Effector memory CD8-positive, alpha-beta T cell (primary cell): ENCODE data around the gene ZDHHC7.

ENCODE experiments used
- ATAC-seq: fragments of 150-1000 bp; cut with Tn5 transposase; replicated peaks from 2 replicates; pipeline ENCODE4 v1.10.0; 2021; ENCODE audit warnings: mild to moderate bottlenecking, moderate library complexity
- DNase-seq, 3 experiments: peaks; one replicate each; pipeline ENCODE4 v3.0.0; 2021
- H3K27ac Mint-ChIP-seq, 2 donors: one replicate each; pipeline ENCODE4 v1.8.0; 2022; ENCODE audit warnings: mild to moderate bottlenecking in 2 of 2, mixed read lengths in 2 of 2, moderate library complexity in 2 of 2
- H3K27me3 Mint-ChIP-seq, 2 donors: one replicate each; pipeline ENCODE4 v1.8.0; 2022; ENCODE audit warnings: mixed read lengths in 2 of 2
- H3K36me3 Mint-ChIP-seq: one replicate; pipeline ENCODE4 v1.8.0; 2022; ENCODE audit warnings: mild to moderate bottlenecking, moderate library complexity, mixed read lengths; ENCODE audit not compliant: insufficient read depth
- H3K4me1 Mint-ChIP-seq, 2 donors: one replicate each; pipeline ENCODE4 v1.8.0; 2022; ENCODE audit warnings: low read depth in 2 of 2, mixed read lengths in 2 of 2
- H3K4me3 Mint-ChIP-seq, 2 donors: one replicate each; pipeline ENCODE4 v1.8.0; 2022; ENCODE audit warnings: mild to moderate bottlenecking in 2 of 2, mixed read lengths in 2 of 2, moderate library complexity in 2 of 2
- H3K9me3 Mint-ChIP-seq, 2 donors: one replicate each; pipeline ENCODE4 v1.8.0; 2022; ENCODE audit warnings: mixed read lengths in 2 of 2

Gene ZDHHC7

DNA sequence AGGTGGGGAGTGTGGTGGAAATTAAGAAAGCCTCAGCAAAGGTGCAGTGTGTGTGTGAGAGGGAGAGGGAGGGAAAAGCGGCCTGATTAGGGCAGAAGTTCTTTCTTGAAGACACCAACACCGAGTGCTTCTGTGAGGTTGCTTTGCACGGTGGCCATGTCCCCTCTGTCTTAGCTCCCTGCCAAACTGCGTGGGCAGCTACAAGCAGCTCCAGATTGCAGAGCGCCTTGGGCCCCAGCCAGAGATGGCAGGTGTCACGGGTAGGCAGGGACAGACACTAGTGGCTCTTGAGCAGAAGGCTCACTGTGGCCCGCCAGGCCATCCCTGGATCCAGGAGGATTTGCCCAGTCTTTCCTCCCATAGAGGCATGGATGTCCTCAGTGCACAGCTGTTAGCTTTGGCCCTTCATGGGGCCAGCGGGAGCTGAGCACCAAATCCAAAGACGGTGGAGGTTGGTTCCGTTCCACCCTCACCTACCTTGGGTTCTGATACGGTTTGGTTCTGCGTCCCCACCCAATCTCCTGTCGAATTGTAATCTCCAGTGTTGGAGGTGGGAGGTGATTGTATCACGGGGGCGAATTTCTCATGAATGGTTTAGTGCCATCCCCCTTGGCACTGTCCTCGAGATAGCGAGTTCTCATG lies 37.7 kb upstream of the ZDHHC7 start:
- ATAC-seq: no peak
- H3K27me3 Mint-ChIP-seq: no peaks in the 10 kb centered on the region
- DNase-seq: no peak
- H3K27ac Mint-ChIP-seq: peak overlapping the region; percentile 35 to 39
- H3K4me3 Mint-ChIP-seq: no peak overlapping the region
- peaks cover 4% of the 10 kb centered on the region for H3K36me3 Mint-ChIP-seq
- H3K4me1 Mint-ChIP-seq: no peaks in the 10 kb centered on the region
- no peaks in the 10 kb centered on the region for H3K9me3 Mint-ChIP-seq

DNA sequence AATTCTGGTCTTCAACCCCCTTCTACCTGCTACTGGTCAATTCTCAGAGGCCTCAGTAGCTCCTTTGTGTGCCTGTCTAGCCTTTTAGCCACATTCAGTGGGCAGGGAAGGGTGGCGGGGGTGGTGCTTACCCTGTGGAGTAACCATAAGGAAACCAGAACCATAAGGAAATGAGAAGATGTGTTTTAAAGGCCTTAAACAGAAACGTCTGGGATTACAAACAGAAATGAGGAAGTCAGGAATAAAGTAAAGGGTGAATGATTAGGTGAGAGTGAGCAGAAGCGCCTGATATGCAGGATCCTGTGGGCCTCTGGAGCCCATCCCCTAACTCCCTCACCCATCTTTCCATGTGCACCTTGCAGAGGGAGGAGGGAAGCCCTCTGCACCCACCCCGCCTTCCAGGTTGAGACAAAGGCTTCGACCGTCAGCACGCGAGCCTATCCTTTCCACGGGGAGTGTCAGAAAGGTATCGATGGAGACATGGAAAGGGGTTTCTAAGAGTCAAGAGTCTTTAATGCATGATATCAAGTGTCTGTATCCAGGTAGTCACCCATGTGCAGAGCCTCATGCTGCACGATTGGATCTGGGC lies 36.6 kb upstream of the ZDHHC7 start:
- no peak for ATAC-seq
- Mint-ChIP-seq H3K27ac (no peak overlapping the region), H3K9me3 (no peaks in the 10 kb centered on the region), H3K4me3 (no peak overlapping the region), H3K36me3 (peaks cover 4% of the 10 kb centered on the region), H3K27me3 (no peaks in the 10 kb centered on the region), H3K4me1 (no peaks in the 10 kb centered on the region)
- DNase-seq: no peak

DNA sequence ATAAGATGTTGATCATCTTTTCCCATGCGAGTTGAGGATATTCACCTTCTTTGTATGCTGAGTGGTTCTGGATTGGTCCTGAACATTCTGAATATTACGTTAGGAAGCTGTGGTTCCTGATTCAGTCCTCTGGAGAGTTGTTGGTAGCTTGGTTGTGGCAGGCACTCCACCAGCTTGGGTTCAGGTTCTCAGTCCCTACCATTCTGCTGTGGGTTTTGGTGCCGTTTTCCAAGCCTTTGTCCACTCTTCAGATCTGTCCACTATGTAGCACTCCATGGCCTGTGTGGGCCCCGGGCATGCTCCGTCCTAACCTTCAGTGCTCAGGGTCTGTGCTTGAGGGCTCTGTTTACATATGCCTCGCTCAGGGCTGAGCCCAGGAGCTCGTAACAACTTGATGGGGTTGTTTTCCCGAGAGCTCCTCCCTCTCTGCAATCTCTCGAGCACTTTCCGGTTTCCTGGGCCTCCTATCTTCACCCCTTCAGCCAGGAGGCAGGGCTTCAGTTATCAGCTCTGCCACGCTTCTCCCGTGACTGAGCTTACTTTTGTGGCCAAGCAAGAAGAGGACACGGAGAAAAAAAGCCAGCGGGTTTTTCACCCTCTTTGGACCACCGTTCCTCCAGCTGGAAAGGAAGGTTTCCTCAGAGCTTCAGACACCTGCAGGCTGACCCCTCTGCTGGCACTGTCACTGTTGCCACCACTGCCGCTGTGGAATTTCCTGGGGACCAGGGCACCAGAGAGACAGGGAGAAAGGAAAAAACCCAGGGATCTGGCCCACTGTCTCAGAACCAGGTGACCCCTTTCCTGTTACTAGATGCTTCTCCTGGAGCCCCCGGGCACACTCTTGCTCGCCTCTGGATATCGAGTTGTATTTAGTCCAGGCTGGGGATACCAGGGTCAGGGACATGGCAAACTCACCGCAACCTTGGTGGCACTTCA lies 35.9 kb upstream of the ZDHHC7 start:
- H3K27ac Mint-ChIP-seq: no peak overlapping the region
- DNase-seq (no peak), ATAC-seq (no peak)
- no peaks in the 10 kb centered on the region for H3K4me1 Mint-ChIP-seq
- no peak overlapping the region for H3K4me3 Mint-ChIP-seq
- peaks cover 4% of the 10 kb centered on the region for H3K36me3 Mint-ChIP-seq
- H3K27me3 Mint-ChIP-seq: no peaks in the 10 kb centered on the region
- no peaks in the 10 kb centered on the region for H3K9me3 Mint-ChIP-seq

DNA sequence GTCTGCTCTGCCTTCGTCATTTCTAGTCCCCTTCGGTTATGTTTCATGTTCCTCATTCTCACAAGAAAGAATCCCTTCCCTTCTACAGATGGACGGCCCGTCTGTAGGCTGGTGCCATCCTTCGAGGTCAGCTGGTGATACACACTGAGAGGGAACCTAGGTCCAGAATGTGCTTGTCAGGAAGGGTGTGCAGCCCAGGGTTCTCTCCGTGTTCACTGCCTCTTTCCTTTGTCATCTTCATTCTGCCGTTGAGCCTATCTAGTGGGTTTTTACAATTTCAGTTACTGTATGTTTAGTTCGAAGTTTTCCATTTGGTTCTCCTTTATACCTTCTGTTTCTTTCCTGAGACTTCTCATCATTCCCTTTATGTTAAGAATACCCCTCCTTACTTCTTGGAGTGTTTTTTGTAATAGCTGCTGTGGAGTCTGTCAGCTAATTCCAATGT lies 35.2 kb upstream of the ZDHHC7 start:
- Mint-ChIP-seq H3K9me3 (no peaks in the 10 kb centered on the region), H3K27me3 (no peaks in the 10 kb centered on the region), H3K27ac (no peak overlapping the region), H3K4me3 (no peak overlapping the region), H3K4me1 (no peaks in the 10 kb centered on the region), H3K36me3 (peaks cover 4% of the 10 kb centered on the region)
- no peak for DNase-seq
- ATAC-seq: no peak

DNA sequence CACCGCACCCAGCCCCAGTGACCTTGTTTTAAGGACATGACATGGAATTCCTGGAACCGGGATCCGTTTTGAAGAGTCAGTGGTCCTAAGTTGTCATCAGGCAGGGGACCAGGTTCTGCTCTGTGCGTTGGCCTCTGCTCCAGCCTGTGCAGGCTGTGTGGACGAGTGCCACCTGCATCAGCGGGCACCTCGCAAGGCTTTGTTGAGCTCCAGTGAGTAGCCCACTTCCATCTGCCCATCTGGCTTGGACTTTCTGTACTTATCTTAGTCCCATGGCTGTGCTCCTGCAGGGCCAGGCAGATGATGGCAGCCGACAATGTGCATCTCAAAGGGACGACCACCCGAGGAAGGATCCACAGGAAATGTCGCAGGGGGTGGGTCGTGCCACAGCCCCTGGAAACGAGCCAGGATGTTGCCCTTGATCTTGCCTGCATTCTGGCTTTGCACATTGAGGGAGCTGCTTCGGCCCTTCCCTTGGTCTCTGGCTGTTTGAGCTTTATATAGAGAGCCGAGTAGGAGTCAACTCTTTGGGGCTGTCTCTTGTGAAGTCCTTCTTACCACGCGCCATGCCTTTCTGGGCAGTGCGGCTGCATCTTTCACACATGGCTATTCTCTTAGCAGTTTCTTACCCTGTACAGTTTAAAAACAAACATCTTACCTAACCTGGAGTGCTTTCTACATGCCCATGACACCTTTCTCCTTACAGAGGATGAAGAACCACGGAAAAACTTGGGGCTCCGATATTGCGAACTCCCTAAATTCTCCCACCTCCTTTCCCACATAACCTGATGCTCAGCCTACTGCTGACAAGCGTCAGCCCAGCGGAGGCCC lies 34.5 kb upstream of the ZDHHC7 start:
- Mint-ChIP-seq H3K4me3 (no peak overlapping the region), H3K27ac (no peak overlapping the region)

DNA sequence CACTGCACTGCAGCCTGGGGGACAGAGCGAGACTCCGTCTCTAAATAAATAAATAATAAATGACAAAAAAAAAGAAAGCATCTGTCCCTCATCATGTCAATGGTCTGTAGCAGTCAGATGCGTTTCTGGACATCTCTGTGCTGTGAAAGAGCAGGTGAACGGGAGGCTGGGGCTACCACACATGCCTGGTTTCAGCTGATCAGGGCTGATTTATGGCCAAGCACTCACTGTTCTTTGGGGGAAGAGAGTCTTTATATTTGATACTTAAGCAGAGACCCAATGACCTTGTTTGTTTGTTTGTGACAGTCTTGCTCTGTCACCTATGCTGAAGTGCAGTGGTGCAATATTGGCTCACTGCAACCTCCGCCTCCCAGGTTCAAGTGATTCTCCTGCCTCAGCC lies 33.7 kb upstream of the ZDHHC7 start:
- no peak overlapping the region for H3K4me3 Mint-ChIP-seq
- H3K9me3 Mint-ChIP-seq: no peaks in the 10 kb centered on the region
- ATAC-seq (no peak), DNase-seq (no peak)
- H3K36me3 Mint-ChIP-seq: no peaks in the 10 kb centered on the region
- H3K4me1 Mint-ChIP-seq: no peaks in the 10 kb centered on the region
- H3K27me3 Mint-ChIP-seq: no peaks in the 10 kb centered on the region
- no peak overlapping the region for H3K27ac Mint-ChIP-seq

More for the DNA sequence above, 34.5 kb upstream of the ZDHHC7 start:
- ATAC-seq (no peak), DNase-seq (no peak)
- Mint-ChIP-seq H3K36me3 (peaks cover 3% of the 10 kb centered on the region), H3K4me1 (no peaks in the 10 kb centered on the region), H3K27me3 (no peaks in the 10 kb centered on the region), H3K9me3 (no peaks in the 10 kb centered on the region)

DNA sequence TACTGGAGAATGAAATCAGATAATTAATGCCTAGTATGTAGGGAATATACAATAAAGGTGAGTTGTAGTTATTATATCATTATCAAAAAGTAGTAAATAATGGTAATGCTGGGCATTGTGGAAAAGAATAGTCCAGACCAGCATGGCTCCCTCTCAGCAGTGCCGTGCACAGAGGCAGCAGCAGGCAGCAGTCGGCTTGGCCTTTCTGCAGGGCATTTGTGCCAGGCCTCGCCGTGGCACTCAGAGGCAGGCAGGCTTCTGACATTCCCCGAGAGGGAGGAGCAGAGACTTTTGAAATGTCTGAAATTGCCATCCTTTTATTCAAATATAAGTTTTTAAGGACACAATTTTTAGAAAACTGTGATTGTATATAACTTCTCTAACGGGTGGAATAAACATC lies 31.3 kb upstream of the ZDHHC7 start:
- peaks cover 6% of the 10 kb centered on the region for H3K36me3 Mint-ChIP-seq
- no peaks in the 10 kb centered on the region for H3K27me3 Mint-ChIP-seq
- H3K4me3 Mint-ChIP-seq: no peak overlapping the region
- H3K9me3 Mint-ChIP-seq: no peaks in the 10 kb centered on the region
- no peak overlapping the region for H3K27ac Mint-ChIP-seq
- ATAC-seq: no peak
- no peak for DNase-seq
- H3K4me1 Mint-ChIP-seq: no peaks in the 10 kb centered on the region

DNA sequence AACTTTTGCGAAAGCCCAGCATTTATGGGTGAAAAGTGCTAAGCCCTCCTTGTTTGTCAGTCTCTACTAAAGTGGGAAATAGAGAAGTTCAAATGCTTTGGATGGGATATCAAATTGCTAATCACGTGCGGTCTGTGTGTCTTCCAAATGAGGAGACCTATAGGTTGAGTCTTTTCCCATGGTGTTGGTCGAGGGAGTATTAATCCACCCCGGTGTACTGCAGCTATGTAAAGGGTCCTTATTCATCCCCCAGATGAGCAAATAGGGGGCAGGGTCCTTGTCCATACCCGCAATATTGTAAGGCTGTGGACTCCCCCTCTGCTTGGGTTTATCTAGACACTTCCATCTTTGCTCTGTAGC lies 30.8 kb upstream of the ZDHHC7 start:
- H3K4me1 Mint-ChIP-seq: no peaks in the 10 kb centered on the region
- no peak overlapping the region for H3K4me3 Mint-ChIP-seq
- no peak overlapping the region for H3K27ac Mint-ChIP-seq

DNA sequence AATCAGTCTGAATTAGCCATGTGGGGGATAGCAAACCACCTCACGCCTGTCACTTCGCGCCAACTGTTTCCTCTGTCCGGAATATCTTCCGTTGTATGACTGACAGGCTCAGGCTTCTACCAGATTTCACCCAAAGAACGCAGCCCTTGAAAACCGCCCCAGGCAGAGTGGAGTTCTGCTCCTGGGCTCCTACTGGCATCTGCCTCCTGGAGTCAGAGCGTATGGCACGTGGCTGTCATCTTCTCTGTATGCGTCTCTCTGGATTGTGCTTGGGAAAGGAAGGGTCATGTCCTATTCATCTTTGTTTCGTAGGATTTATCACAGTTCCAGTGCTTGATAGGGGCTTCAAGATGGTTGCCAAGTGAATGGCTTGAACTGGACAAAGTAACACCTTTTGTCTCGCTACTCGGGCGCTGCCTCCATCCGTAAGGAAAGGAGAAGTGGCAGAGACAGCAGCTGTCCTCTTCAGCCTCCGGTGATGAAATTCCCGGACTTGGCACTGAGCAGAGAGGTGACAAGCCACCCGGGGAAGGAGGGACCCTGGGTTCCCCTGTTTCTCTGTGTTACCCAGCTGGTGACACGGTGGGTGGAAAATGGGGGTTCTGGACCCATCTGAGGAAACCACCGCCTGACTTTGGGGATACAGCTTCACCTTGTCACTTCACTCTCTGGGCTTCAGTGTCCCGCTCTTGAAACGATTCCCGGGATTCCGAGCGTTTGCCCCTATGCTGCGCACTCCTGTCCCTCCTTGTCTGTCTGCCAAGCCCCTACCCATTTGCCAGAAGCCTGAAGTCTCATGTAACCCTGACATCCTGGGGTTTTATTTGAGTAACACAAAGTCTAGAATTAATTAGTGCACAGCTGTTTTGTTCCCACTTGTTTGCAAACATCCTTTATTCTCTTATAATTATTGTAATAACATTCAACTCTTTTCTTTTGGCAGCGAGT lies 30.2 kb upstream of the ZDHHC7 start:
- Mint-ChIP-seq H3K27ac (no peak overlapping the region), H3K27me3 (no peaks in the 10 kb centered on the region), H3K9me3 (no peaks in the 10 kb centered on the region), H3K4me3 (no peak overlapping the region), H3K36me3 (peaks cover 8% of the 10 kb centered on the region), H3K4me1 (no peaks in the 10 kb centered on the region)
- no peak for ATAC-seq
- DNase-seq: no peak

More for the DNA sequence above, 30.8 kb upstream of the ZDHHC7 start:
- no peak for ATAC-seq
- H3K36me3 Mint-ChIP-seq: peaks cover 8% of the 10 kb centered on the region
- DNase-seq: no peak
- no peaks in the 10 kb centered on the region for H3K27me3 Mint-ChIP-seq
- no peaks in the 10 kb centered on the region for H3K9me3 Mint-ChIP-seq

DNA sequence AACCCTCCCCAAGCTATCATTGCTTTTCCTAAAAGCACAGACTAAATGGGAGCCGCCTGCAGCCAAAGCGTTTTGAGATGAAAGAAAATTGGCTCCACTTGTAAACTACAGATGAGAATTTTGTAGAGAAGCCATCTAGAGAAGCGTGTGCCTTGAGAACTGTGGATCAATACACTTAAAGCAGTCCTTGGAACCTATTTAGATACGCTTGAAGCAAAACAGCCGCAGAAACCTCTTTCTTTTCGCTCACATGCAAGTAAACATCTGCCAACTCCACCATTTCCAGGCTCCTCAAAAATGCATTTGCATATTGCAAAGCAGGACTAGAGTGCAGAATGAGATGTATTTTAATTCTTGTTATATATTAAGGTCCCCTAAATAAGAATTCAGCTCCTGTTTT lies 29.4 kb upstream of the ZDHHC7 start:
- Mint-ChIP-seq H3K4me3 (no peak overlapping the region), H3K4me1 (no peaks in the 10 kb centered on the region), H3K27ac (no peak overlapping the region), H3K9me3 (no peaks in the 10 kb centered on the region), H3K36me3 (peaks cover 8% of the 10 kb centered on the region), H3K27me3 (no peaks in the 10 kb centered on the region)
- DNase-seq (no peak), ATAC-seq (no peak)

DNA sequence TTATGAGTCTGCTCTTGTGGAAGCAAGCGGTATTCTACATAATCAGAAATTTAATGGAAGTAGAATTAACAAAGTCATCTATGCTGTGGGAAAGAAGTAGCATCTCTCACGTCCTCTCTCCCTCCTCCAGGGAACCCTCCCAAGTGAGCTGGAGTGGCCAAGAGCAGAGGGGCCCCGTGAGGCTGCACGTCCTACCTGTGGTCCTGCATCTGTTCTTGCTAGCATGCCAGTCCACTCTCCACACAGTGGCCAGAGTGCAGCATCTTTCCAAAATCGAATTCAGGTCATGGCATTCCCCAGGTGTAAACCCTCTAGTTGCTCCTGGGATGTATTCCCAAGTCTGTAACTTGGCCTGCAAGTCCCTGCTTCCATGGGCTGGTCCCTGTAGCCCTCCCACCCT lies 26.4 kb upstream of the ZDHHC7 start:
- H3K27ac Mint-ChIP-seq: no peak overlapping the region
- ATAC-seq (no peak), DNase-seq (no peak)
- H3K4me3 Mint-ChIP-seq: no peak overlapping the region
- H3K27me3 Mint-ChIP-seq: no peaks in the 10 kb centered on the region
- no peaks in the 10 kb centered on the region for H3K9me3 Mint-ChIP-seq
- peaks cover 10% of the 10 kb centered on the region for H3K36me3 Mint-ChIP-seq
- H3K4me1 Mint-ChIP-seq: peaks cover 0 to 3% of the 10 kb centered on the region in 2 donors

DNA sequence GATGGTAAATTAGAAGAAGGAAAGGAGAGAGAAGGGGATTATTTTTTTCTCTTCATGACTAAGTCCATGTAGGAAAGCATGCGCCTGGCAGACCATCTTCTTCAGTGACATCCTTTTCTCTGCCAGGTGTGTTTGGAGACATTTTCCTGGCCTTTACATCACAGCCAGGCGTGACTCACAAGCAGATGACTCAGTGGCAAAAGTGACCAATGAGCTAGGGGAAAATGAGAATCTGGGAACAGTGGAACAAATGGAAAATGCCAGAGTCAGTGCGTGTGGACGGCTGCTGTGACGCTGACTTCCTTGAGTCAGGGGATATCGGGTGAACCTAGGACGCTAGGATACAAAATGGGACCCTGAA lies 25.7 kb upstream of the ZDHHC7 start:
- no peak for DNase-seq
- Mint-ChIP-seq H3K9me3 (no peaks in the 10 kb centered on the region), H3K4me3 (no peak overlapping the region), H3K27me3 (no peaks in the 10 kb centered on the region), H3K4me1 (peaks cover 0 to 3% of the 10 kb centered on the region in 2 donors), H3K36me3 (peaks cover 13% of the 10 kb centered on the region), H3K27ac (peak overlapping the region in 1 of 2 donors; percentile 23)
- ATAC-seq: no peak
